ENCODE results near the gene COL23A1. TPM values are rescaled to one million over a fixed set of nuclear protein-coding genes. Genes with fewer than 3 reads are reported as not detected.
A peak's percentile ranks its signal among the peaks of the same experiment; 100 is the strongest.

Gene COL23A1
- polyA plus RNA-seq, 3 donors = 0.11 to 0.21 TPM; not detected in 1

DNA sequence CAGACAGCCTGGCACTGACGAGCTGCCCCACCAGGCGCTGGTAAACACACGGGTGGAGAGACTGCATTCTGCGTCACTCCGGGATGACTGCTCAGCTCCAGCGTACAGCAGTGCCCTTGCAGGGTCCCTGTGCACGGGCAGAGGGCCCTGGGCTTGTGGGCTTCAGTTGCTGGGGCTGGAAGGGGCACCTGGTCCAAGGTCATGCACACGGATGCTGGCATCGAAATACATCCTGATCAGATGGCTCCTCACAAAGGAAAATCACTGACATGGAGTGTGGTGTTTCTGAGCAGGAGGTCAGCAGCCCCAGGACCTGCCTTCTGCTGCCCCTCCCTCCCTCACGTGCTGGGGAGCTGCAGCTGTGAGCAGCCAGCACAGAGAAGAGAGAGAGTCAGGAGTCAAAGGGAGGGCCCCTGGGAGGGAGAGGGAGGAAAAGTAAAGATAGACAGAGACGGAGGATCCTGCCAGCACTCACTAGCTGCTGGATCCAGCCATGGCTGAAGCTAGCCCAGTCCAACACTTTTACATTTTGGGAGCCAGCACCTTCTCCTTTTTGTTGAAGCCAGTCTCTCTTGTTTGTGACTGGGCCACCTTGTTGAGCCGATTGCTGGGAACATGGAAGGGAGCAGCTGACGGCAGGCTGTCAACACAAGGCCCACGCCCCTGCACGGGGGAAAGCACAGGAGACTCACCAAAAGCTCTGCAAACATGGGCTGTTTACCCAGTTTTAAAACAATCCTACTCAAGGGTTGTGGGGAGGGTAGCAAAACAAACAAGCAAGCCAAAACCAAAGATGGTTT, 191.1 kb downstream of the COL23A1 start:
- Histone ChIP-seq H3K9ac (ENCODE audit: insufficient read depth, low read length, poor library complexity, severe bottlenecking) (no peak overlapping the region), H3K79me2 (ENCODE audit: insufficient read depth, low read length) (no peaks in the 10 kb centered on the region), H3K27ac (ENCODE audit: low read depth in 1 of 2, low read length in 2 of 2) (no peak overlapping the region), H4K20me1 (ENCODE audit: insufficient read depth, low read length) (no peaks in the 10 kb centered on the region), H3K4me3 (replicated peaks in 1 of 3; ENCODE audit: low read depth in 2 of 3, low read length in 3 of 3) (no peak overlapping the region), H3K36me3 (replicated peaks in 1 of 2; ENCODE audit: control insufficient read depth in 1 of 2, insufficient read depth in 2 of 2, low read length in 2 of 2) (no peaks in the 10 kb centered on the region), H3K4me2 (replicated peaks; ENCODE audit: extremely low read depth, low read length, poor library complexity, severe bottlenecking) (no peak overlapping the region), H2AFZ (ENCODE audit: insufficient read depth, low read depth, low read length, poor library complexity, severe bottlenecking) (peak overlapping the region; percentile 13), H3K27me3 (ENCODE audit: control insufficient read depth in 2 of 2, insufficient read depth in 2 of 2, low read length in 2 of 2) (no peaks in the 10 kb centered on the region), H3K4me1 (ENCODE audit: control insufficient read depth in 1 of 2, insufficient read depth in 2 of 2, low read length in 2 of 2) (peaks cover 5 to 6% of the 10 kb centered on the region in 2 donors), H3K9me3 (replicated peaks in 1 of 2; ENCODE audit: control insufficient read depth in 1 of 2, insufficient read depth in 1 of 2, low read length in 2 of 2) (no peaks in the 10 kb centered on the region)
- peaks cover 0 to 4% (median 1%) of the 10 kb centered on the region in 3 donors for H3K27me3 Mint-ChIP-seq (ENCODE audit: low read depth in 3 of 3)
- peaks cover 5% of the 10 kb centered on the region for H3K4me1 Mint-ChIP-seq
- 84% methylated on average over 10 of the region's 15 CpGs for WGBS (ENCODE audit: insufficient coverage)
- no peak overlapping the region for H3K4me3 Mint-ChIP-seq
- intact Hi-C loops (cut with micrococcal nuclease) = no loop called here
- H3K9me3 Mint-ChIP-seq = no peaks in the 10 kb centered on the region
- H3K27ac Mint-ChIP-seq = no peak overlapping the region
- no peak for DNase-seq
- H3K36me3 Mint-ChIP-seq = no peaks in the 10 kb centered on the region
- TF ChIP-seq, protein P1, sequence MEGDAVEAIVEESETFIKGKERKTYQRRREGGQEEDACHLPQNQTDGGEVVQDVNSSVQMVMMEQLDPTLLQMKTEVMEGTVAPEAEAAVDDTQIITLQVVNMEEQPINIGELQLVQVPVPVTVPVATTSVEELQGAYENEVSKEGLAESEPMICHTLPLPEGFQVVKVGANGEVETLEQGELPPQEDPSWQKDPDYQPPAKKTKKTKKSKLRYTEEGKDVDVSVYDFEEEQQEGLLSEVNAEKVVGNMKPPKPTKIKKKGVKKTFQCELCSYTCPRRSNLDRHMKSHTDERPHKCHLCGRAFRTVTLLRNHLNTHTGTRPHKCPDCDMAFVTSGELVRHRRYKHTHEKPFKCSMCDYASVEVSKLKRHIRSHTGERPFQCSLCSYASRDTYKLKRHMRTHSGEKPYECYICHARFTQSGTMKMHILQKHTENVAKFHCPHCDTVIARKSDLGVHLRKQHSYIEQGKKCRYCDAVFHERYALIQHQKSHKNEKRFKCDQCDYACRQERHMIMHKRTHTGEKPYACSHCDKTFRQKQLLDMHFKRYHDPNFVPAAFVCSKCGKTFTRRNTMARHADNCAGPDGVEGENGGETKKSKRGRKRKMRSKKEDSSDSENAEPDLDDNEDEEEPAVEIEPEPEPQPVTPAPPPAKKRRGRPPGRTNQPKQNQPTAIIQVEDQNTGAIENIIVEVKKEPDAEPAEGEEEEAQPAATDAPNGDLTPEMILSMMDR (IDR thresholded peaks at IDR 0.05) = no peak

DNA sequence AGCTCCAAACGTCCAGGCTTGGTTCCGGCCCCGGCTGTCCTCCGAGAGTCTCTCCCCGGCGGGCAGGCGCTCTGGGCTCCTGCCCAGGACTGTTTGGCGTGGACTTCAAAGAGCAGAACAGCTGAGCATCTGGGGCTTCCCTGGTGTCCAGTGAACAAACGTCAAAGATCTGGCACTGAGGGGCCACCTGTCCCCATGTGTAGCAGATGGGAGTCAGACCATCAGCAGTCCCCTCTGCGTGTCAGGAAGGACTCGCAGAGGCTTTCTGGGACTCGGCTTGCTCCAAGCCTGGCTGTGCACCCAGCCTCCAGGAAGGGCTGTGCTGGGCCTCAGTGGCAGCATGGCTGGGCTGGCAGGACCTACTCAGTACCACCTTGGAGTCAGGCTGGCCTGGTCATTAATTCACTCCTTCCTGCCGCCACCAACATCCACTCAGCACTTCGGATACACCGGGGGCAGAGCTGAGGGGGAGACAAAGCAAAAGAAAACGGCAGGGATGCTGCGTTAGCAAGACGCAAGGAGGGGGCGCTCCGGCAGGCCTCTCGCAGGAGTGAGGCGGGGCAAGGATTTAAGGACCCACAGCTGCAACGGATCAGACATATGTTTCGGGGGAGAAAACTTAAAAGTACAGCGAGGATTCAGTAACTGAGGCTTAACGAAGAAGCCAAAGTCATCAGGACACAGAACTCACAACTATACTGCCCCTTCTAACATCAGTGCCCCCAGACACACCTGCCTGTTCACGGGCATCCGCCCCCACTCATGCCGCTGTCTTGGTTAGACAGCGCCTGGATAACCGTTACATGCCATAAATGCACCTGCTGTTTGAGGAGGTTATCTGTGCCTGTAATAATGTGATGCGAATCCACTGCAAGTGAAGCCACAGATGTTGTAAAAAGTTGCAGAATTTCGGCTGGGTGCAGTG, 193.1 kb downstream of the COL23A1 start:
- Histone ChIP-seq H3K4me3 (replicated peaks in 1 of 3; ENCODE audit: low read depth in 2 of 3, low read length in 3 of 3) (no peak overlapping the region), H3K27me3 (ENCODE audit: control insufficient read depth in 2 of 2, insufficient read depth in 2 of 2, low read length in 2 of 2) (no peaks in the 10 kb centered on the region), H3K4me1 (ENCODE audit: control insufficient read depth in 1 of 2, insufficient read depth in 2 of 2, low read length in 2 of 2) (peaks cover 25 to 27% of the 10 kb centered on the region in 2 donors), H3K79me2 (ENCODE audit: insufficient read depth, low read length) (no peaks in the 10 kb centered on the region), H3K27ac (ENCODE audit: low read depth in 1 of 2, low read length in 2 of 2) (no peak overlapping the region), H3K9me3 (replicated peaks in 1 of 2; ENCODE audit: control insufficient read depth in 1 of 2, insufficient read depth in 1 of 2, low read length in 2 of 2) (no peaks in the 10 kb centered on the region), H3K36me3 (replicated peaks in 1 of 2; ENCODE audit: control insufficient read depth in 1 of 2, insufficient read depth in 2 of 2, low read length in 2 of 2) (no peaks in the 10 kb centered on the region), H3K4me2 (replicated peaks; ENCODE audit: extremely low read depth, low read length, poor library complexity, severe bottlenecking) (no peak overlapping the region), H3K9ac (ENCODE audit: insufficient read depth, low read length, poor library complexity, severe bottlenecking) (no peak overlapping the region), H2AFZ (ENCODE audit: insufficient read depth, low read depth, low read length, poor library complexity, severe bottlenecking) (no peak overlapping the region), H4K20me1 (ENCODE audit: insufficient read depth, low read length) (no peaks in the 10 kb centered on the region)
- Mint-ChIP-seq H3K27ac (no peak overlapping the region), H3K36me3 (no peaks in the 10 kb centered on the region), H3K4me3 (no peak overlapping the region), H3K27me3 (ENCODE audit: low read depth in 3 of 3) (peaks cover 0 to 4% (median 1%) of the 10 kb centered on the region in 3 donors), H3K4me1 (peaks cover 24% of the 10 kb centered on the region), H3K9me3 (no peaks in the 10 kb centered on the region)
- intact Hi-C loops (cut with micrococcal nuclease) = no loop called here
- TF ChIP-seq, protein P1 (IDR thresholded peaks at IDR 0.05) = no peak
- DNase-seq = no peak
- WGBS (ENCODE audit: insufficient coverage) = 85% methylated on average over 22 of the region's 33 CpGs
